ENCODE measurements around the gene G0S2.

DNA sequence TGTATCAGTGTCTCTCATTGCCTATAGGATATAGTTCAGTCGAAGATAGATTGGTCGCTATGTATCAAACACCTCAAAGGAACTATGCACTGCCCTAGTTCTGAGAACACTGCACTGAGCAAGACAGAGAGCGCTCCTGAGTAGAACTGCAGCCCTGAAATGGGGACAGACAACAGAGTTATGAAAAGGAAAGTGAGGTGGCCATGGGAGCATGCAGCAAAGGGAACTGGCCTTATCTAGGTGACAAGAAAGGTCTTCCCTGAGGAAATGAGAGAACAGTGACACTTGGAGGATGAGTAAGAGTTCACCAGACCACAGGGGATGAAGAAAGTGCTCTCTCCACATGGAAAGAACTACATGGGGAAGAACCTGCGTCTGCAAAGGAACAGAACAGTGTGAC, 7.5 kb upstream of the G0S2 start:
- TF ChIP-seq, protein P1, sequence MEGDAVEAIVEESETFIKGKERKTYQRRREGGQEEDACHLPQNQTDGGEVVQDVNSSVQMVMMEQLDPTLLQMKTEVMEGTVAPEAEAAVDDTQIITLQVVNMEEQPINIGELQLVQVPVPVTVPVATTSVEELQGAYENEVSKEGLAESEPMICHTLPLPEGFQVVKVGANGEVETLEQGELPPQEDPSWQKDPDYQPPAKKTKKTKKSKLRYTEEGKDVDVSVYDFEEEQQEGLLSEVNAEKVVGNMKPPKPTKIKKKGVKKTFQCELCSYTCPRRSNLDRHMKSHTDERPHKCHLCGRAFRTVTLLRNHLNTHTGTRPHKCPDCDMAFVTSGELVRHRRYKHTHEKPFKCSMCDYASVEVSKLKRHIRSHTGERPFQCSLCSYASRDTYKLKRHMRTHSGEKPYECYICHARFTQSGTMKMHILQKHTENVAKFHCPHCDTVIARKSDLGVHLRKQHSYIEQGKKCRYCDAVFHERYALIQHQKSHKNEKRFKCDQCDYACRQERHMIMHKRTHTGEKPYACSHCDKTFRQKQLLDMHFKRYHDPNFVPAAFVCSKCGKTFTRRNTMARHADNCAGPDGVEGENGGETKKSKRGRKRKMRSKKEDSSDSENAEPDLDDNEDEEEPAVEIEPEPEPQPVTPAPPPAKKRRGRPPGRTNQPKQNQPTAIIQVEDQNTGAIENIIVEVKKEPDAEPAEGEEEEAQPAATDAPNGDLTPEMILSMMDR (IDR thresholded peaks at IDR 0.05) = no peak
- TF ChIP-seq ZFX (IDR thresholded peaks at IDR 0.05; ENCODE audit: borderline replicate concordance) = no peak
